HCT116 (cell line): Measurements from ENCODE around the gene SOAT2. TPM values are rescaled to one million over a fixed set of nuclear protein-coding genes. Genes with fewer than 3 reads are reported as not detected.

ENCODE experiments used
- ATAC-seq: fragments of 200-7000 bp; cut with Tn5 transposase; 2 replicates; pipeline ENCODE4 v1.9.1; 2020; ENCODE audit warnings: mild to moderate bottlenecking, moderate library complexity
- BruUV-seq: library from RNA; stranded (reverse); fragments of 400-500 nt; replicated peaks from 2 replicates; lab custom pipeline; 2021; lab: Mats Ljungman, UMichigan
- CTCF ChIA-PET: fragments of 300-600 bp; sonication (Branson Sonifier 250); formaldehyde crosslinking; loops from one replicate; lab custom pipeline; 2021; ENCODE audit warnings: antibody characterized with exemption; lab: Charles Lee
- POLR2A ChIA-PET: fragments of 300-600, 350-600 bp; sonication (Branson Sonifier 250); formaldehyde crosslinking; loops from one replicate; lab custom pipeline; 2021; ENCODE audit warnings: antibody characterized with exemption; lab: Charles Lee
- RAD21 ChIA-PET, 2 experiments: fragments of 300-600 bp; sonication (Branson Sonifier 250); formaldehyde crosslinking; loops; one replicate each; lab custom pipeline; 2023; ENCODE audit warnings: low total read pairs in 2 of 2; ENCODE audit not compliant: uncharacterized antibody in 2 of 2, unreplicated experiment in 2 of 2, low non-redundant PET in 1 of 2; lab: Charles Lee
- DNase-seq: peaks from one replicate; pipeline ENCODE4 v3.0.0-alpha.2; 2010; ENCODE audit warnings: low read depth, low spot score
- H2AFZ ChIP-seq: fragments of 200-600 bp; shearing (Covaris generic), sonication (generic); 2 replicates; pipeline ENCODE4 v1.6.1; 2017; ENCODE audit warnings: low read depth, mixed run types, mixed read lengths, antibody characterized with exemption, low read length; ENCODE audit not compliant: poor library complexity, severe bottlenecking
- H3K27ac ChIP-seq: 2 replicates; pipeline ENCODE4 v1.5.1; 2012; ENCODE audit warnings: low read depth, low read length
- H3K27me3 ChIP-seq: fragments of 200-600 bp; sonication (generic); 2 replicates; pipeline ENCODE4 v1.6.1; 2016; ENCODE audit warnings: mixed run types, low read length, mixed read lengths; ENCODE audit not compliant: insufficient read depth
- H3K36me3 ChIP-seq, 2 experiments: fragments of 200-500 bp in 1 of 2; fragments of 200-600 bp in 1 of 2; sonication (Bioruptor generic) in 1 of 2; sonication (generic) in 1 of 2; 2 replicates each; pipeline versions ENCODE4 v1.5.1 to v1.6.1; 2014 to 2016; ENCODE audit warnings: low read length in 2 of 2, inconsistent platforms in 1 of 2, mixed read lengths in 1 of 2, mixed run types in 1 of 2; ENCODE audit not compliant: insufficient read depth in 2 of 2, control insufficient read depth in 1 of 2
- H3K4me1 ChIP-seq, 2 experiments: fragments of 200-600 bp in 1 of 2; sonication (generic) in 1 of 2; 2 replicates each; pipeline versions ENCODE4 v1.5.1 to v1.6.1; 2012 to 2017; ENCODE audit warnings: low read length in 2 of 2, inconsistent platforms in 1 of 2, mild to moderate bottlenecking in 1 of 2, mixed read lengths in 1 of 2, mixed run types in 1 of 2, moderate library complexity in 1 of 2; ENCODE audit not compliant: insufficient read depth in 2 of 2, control insufficient read depth in 1 of 2
- H3K4me2 ChIP-seq: fragments of 200-600 bp; sonication (generic); 2 replicates; pipeline ENCODE4 v1.6.1; 2017; ENCODE audit warnings: mixed run types, low read length, mixed read lengths
- H3K4me3 ChIP-seq, 2 experiments: fragments of 200-600 bp in 1 of 2; sonication (generic) in 1 of 2; replicated peaks in 1 of 2; 2 replicates each; pipeline ENCODE4 v1.5.1; 2011 to 2016; ENCODE audit warnings: low read length in 2 of 2, control low read depth in 1 of 2, low read depth in 1 of 2, mild to moderate bottlenecking in 1 of 2, mixed read lengths in 1 of 2, mixed run types in 1 of 2
- H3K79me2 ChIP-seq: fragments of 200-600 bp; sonication (generic); 2 replicates; pipeline ENCODE4 v1.6.1; 2017; ENCODE audit warnings: mild to moderate bottlenecking, mixed run types, low read length, moderate library complexity, mixed read lengths; ENCODE audit not compliant: insufficient read depth
- H3K9ac ChIP-seq: fragments of 200-600 bp; sonication (generic); 2 replicates; pipeline ENCODE4 v1.6.1; 2016; ENCODE audit warnings: low read length, mixed read lengths
- H3K9me2 ChIP-seq: fragments of 200-600 bp; sonication (generic), shearing (Covaris generic); 2 replicates; pipeline ENCODE4 v1.6.1; 2017; ENCODE audit warnings: mixed run types, mild to moderate bottlenecking, moderate library complexity; ENCODE audit not compliant: insufficient read depth
- H3K9me3 ChIP-seq, 2 experiments: fragments of 200-500 bp in 1 of 2; fragments of 200-600 bp in 1 of 2; sonication (Bioruptor generic) in 1 of 2; sonication (generic) in 1 of 2; 2 replicates each; pipeline ENCODE4 v1.6.1; 2014 to 2017; ENCODE audit warnings: low read length in 2 of 2, mixed read lengths in 2 of 2, inconsistent platforms in 1 of 2, low read depth in 1 of 2, mild to moderate bottlenecking in 1 of 2, mixed run types in 1 of 2, moderate library complexity in 1 of 2; ENCODE audit not compliant: control insufficient read depth in 1 of 2, insufficient read depth in 1 of 2
- H4K20me1 ChIP-seq: fragments of 200-600 bp; sonication (generic), shearing (Covaris generic); 2 replicates; pipeline ENCODE4 v1.6.1; 2017; ENCODE audit warnings: mixed run types, mild to moderate bottlenecking, moderate library complexity; ENCODE audit not compliant: insufficient read depth
- CBX3 ChIP-seq: IDR thresholded peaks from 2 replicates; pipeline ENCODE4 v1.6.1; 2012; ENCODE audit warnings: low read depth
- CTCF ChIP-seq, 3 experiments: fragments of 200-600 bp in 1 of 3; sonication (generic) in 1 of 3; IDR thresholded peaks in 2 of 3; conservative IDR thresholded peaks in 1 of 3; 2 replicates each; pipeline ENCODE4 v1.5.1; 2012 to 2017; ENCODE audit warnings: low read depth in 2 of 3, low read length in 2 of 3, antibody characterized with exemption in 1 of 3, borderline replicate concordance in 1 of 3, control low read depth in 1 of 3, mild to moderate bottlenecking in 1 of 3, mixed read lengths in 1 of 3, mixed run types in 1 of 3, moderate library complexity in 1 of 3; ENCODE audit not compliant: insufficient read depth in 1 of 3
- EGR1 ChIP-seq: IDR thresholded peaks from 2 replicates; pipeline ENCODE4 v1.6.1; 2012; ENCODE audit warnings: low read depth
- EZH2 ChIP-seq: fragments of 200-600 bp; sonication (generic); IDR thresholded peaks from 2 replicates; pipeline ENCODE4 v1.6.1; 2017; ENCODE audit warnings: antibody characterized with exemption, mixed run types
- MAX ChIP-seq: IDR thresholded peaks from 2 replicates; pipeline ENCODE4 v1.6.1; 2012
- POLR2A ChIP-seq: IDR thresholded peaks from 2 replicates; pipeline ENCODE4 v1.7.0; 2011; ENCODE audit warnings: borderline replicate concordance; ENCODE audit not compliant: insufficient read depth, insufficient read length; ENCODE audit errors: extremely low read depth
- POLR2AphosphoS5 ChIP-seq: IDR thresholded peaks from 2 replicates; pipeline ENCODE4 v1.6.1; 2011; ENCODE audit warnings: mild to moderate bottlenecking, low read depth, low read length, moderate library complexity
- RAD21 ChIP-seq: IDR thresholded peaks from 2 replicates; pipeline ENCODE4 v1.6.1; 2012; ENCODE audit warnings: low read depth, mild to moderate bottlenecking
- REST ChIP-seq: IDR thresholded peaks from 2 replicates; pipeline ENCODE4 v1.6.1; 2012; ENCODE audit warnings: low read depth
- SIN3A ChIP-seq: IDR thresholded peaks from 2 replicates; pipeline ENCODE4 v1.6.1; 2012; ENCODE audit warnings: low read depth
- TCF7L2 ChIP-seq: IDR thresholded peaks from 2 replicates; pipeline ENCODE4 v1.7.0; 2011; ENCODE audit warnings: borderline replicate concordance, inconsistent platforms; ENCODE audit not compliant: insufficient read depth, insufficient read length; ENCODE audit errors: extremely low read depth
- YY1 ChIP-seq: IDR thresholded peaks from 2 replicates; pipeline ENCODE4 v1.6.1; 2011; ENCODE audit warnings: low read length, low read depth, moderate library complexity, mild to moderate bottlenecking; ENCODE audit not compliant: insufficient replicate concordance; ENCODE audit errors: extremely low read depth
- ZBTB33 ChIP-seq: IDR thresholded peaks from 2 replicates; pipeline ENCODE4 v1.6.1; 2011; ENCODE audit warnings: mild to moderate bottlenecking, low read length, moderate library complexity; ENCODE audit not compliant: insufficient replicate concordance; ENCODE audit errors: extremely low read depth
- ZFX ChIP-seq: fragments of 450-650 bp; IDR thresholded peaks from 2 replicates; pipeline ENCODE4 v1.6.1; 2017
- intact Hi-C: fragments of 100-400 bp; cut with micrococcal nuclease; formaldehyde crosslinking; loops from 2 replicates; pipeline ENCODE4 v1.10.0; 2022
- total RNA-seq: library from RNA; stranded (reverse); gene quantifications from one replicate; pipeline ENCODE4 v1.2.1, GENCODE V29; 2021; ENCODE audit not compliant: unreplicated experiment

The SOAT2 gene
- total RNA-seq, 1 experiment from 2014 or later: 0.17 TPM

GRCh38 chr12:53068811-53069585, 34.3 kb upstream of the SOAT2 start:
- ChIA-PET POLR2A (interaction anchor here (1.4 kb wide), 1 partner anchor 11 kb away, joined by 6 read pairs; the partner anchor contains the start of gene SPRYD3), RAD21 (interaction anchor here in 1 of 2 experiments (0.5 kb wide), 1 partner anchor 30 kb away, joined by 3 read pairs; no protein-coding TSS in a partner anchor), CTCF (interaction anchor here (0.8 to 1.1 kb wide), 3 partner anchors 15 to 30 kb away, joined by 3 to 4 read pairs (median 3); no protein-coding TSS in a partner anchor)
- H3K27ac ChIP-seq: no peak overlapping the region
- H3K9me2 ChIP-seq: no peaks in the 10 kb centered on the region
- no peak overlapping the region for H2AFZ ChIP-seq
- no peak for ATAC-seq
- no TSS peak for BruUV-seq
- H3K4me3 ChIP-seq: no peak overlapping the region
- no peak for DNase-seq
- no peak overlapping the region for H3K4me2 ChIP-seq
- no peaks in the 10 kb centered on the region for H3K27me3 ChIP-seq
- H3K36me3 ChIP-seq: peaks cover 3 to 35% of the 10 kb centered on the region in 2 experiments; a peak in 3 of 4 replicates
- H3K9ac ChIP-seq: no peak overlapping the region
- no peak for TF ChIP-seq SIN3A
- TF ChIP-seq POLR2AphosphoS5: no peak
- no peak for TF ChIP-seq CBX3
- no peak for TF ChIP-seq POLR2A
- TF ChIP-seq ZBTB33: no peak
- TF ChIP-seq ZFX: no peak
- TF ChIP-seq YY1: no peak
- TF ChIP-seq REST: no peak
- TF ChIP-seq TCF7L2: no peak
- no peak for TF ChIP-seq CTCF (IDR thresholded peaks at IDR 0.05 in 2 of 3, conservative IDR thresholded peaks at IDR 0.05 in 1 of 3; ENCODE audit: borderline replicate concordance in 1 of 3, insufficient read depth in 1 of 3, low read depth in 2 of 3, low read length in 2 of 3)
- TF ChIP-seq RAD21: no peak
- no peak for TF ChIP-seq EZH2
- no peak for TF ChIP-seq MAX
- no peak for TF ChIP-seq EGR1
- H3K9me3 ChIP-seq: no peaks in the 10 kb centered on the region
- H3K79me2 ChIP-seq: no peaks in the 10 kb centered on the region; the same call in 1 of the 2 replicates
- H4K20me1 ChIP-seq: no peaks in the 10 kb centered on the region
- intact Hi-C loops: loop anchor here (10.0 kb wide), 1 partner anchor 216 kb away; no protein-coding TSS in a partner anchor
- peaks cover 13 to 55% of the 10 kb centered on the region in 2 experiments for H3K4me1 ChIP-seq
